Measurements from ENCODE around the gene TRAM2.

Gene TRAM2

GRCh38 chr6:52543729-52544601 lies 32.9 kb downstream of the TRAM2 start:
- Histone ChIP-seq H3K27ac (peak overlapping the region; percentile 76 to 90), H3K4me3 (peak overlapping the region; percentile 41)
- TF ChIP-seq CTCF (IDR thresholded peaks at IDR 0.05) = no peak
- DNase-seq (ENCODE audit: low spot score) = no peak

- Histone ChIP-seq H3K27ac (peak overlapping the region; percentile 76 to 90), H3K4me3 (peak overlapping the region; percentile 41)
- DNase-seq (ENCODE audit: low spot score) = no peak
- no peak for TF ChIP-seq CTCF (IDR thresholded peaks at IDR 0.05)
Measured at GRCh38 chr6:52543262-52543661, 33.6 kb downstream of the TRAM2 start.

GRCh38 chr6:52541135-52541534 lies 35.7 kb downstream of the TRAM2 start:
- Histone ChIP-seq H3K4me3 (no peak overlapping the region), H3K27ac (peak overlapping the region; percentile 61 to 76)
- TF ChIP-seq CTCF (IDR thresholded peaks at IDR 0.05) = no peak
- no peak for DNase-seq (ENCODE audit: low spot score)

GRCh38 chr6:52540286-52540902 lies 36.5 kb downstream of the TRAM2 start:
- TF ChIP-seq CTCF (IDR thresholded peaks at IDR 0.05) = no peak
- peak overlapping the region; percentile 32 to 64 for H3K27ac ChIP-seq
- H3K4me3 ChIP-seq = no peak overlapping the region
- no peak for DNase-seq (ENCODE audit: low spot score)

- no peak for TF ChIP-seq CTCF (IDR thresholded peaks at IDR 0.05)
- Histone ChIP-seq H3K4me3 (no peak overlapping the region), H3K27ac (peak overlapping the region in 1 of 2 donors; percentile 64)
- no peak for DNase-seq (ENCODE audit: low spot score)
Measured at GRCh38 chr6:52539607-52540006, 37.3 kb downstream of the TRAM2 start.

GRCh38 chr6:52538901-52539354 lies 37.9 kb downstream of the TRAM2 start:
- no peak for TF ChIP-seq CTCF (IDR thresholded peaks at IDR 0.05)
- no peak overlapping the region for H3K4me3 ChIP-seq
- H3K27ac ChIP-seq = peak overlapping the region in 1 of 2 donors; percentile 59
- DNase-seq (ENCODE audit: low spot score) = no peak
